ENCODE measurements around the gene TET1. TPM values are rescaled to one million over a fixed set of nuclear protein-coding genes. Genes with fewer than 3 reads are reported as not detected.

TET1 gene
- total and polyA plus RNA-seq, 2 of the 13 experiments (the other 11 are each of a cell fraction or from before 2014, with no cell fraction given) = 6.9 to 7.3 TPM

GRCh38 chr10:68598978-68599770 lies 39.0 kb downstream of the TET1 start (continued):
- peak; percentile 58; the same call in 1 of the 2 replicates for TF ChIP-seq ZNF639 (CRISPR knock-in tag; conservative IDR thresholded peaks at IDR 0.05)
- no peak for TF ChIP-seq ZNF549 (CRISPR knock-in tag; IDR thresholded peaks at IDR 0.05)
- no peak for TF ChIP-seq MNT (IDR thresholded peaks at IDR 0.05)
- peak; percentile 21; the same call in 1 of the 2 replicates for TF ChIP-seq ZZZ3 (CRISPR knock-in tag; IDR thresholded peaks at IDR 0.05; ENCODE audit: borderline replicate concordance)
- no peak for TF ChIP-seq ZSCAN22 (CRISPR knock-in tag; IDR thresholded peaks at IDR 0.05)
- no peak for TF ChIP-seq TFE3 (CRISPR knock-in tag; IDR thresholded peaks at IDR 0.05)
- no peak for TF ChIP-seq ZNF841 (CRISPR knock-in tag; IDR thresholded peaks at IDR 0.05; ENCODE audit: borderline replicate concordance)
- no peak for TF ChIP-seq JARID2 (CRISPR knock-in tag; IDR thresholded peaks at IDR 0.05; ENCODE audit: insufficient replicate concordance)
- no peak for TF ChIP-seq PREB (CRISPR knock-in tag; IDR thresholded peaks at IDR 0.05)
- no peak for TF ChIP-seq CSRNP2 (CRISPR knock-in tag; conservative IDR thresholded peaks at IDR 0.05; ENCODE audit: low read depth)
- no peak for TF ChIP-seq NFE2L2 (IDR thresholded peaks at IDR 0.05; ENCODE audit: low read length)
- peak; percentile 82; the same call in 1 of the 2 replicates for TF ChIP-seq ZNF142 (CRISPR knock-in tag; IDR thresholded peaks at IDR 0.05)
- peak; percentile 17; the same call in 1 of the 2 replicates for TF ChIP-seq NCOR1 (IDR thresholded peaks at IDR 0.05; ENCODE audit: borderline replicate concordance, low read length)
- TF ChIP-seq KLF9 (CRISPR knock-in tag; IDR thresholded peaks at IDR 0.05; ENCODE audit: low read depth) = no peak

Measured in HepG2 (cell line).